GM18870 (cell line): ENCODE data around the gene MAP4K5.

Source experiments
- ATAC-seq: cut with Tn5 transposase; IDR thresholded peaks from one replicate; pipeline ENCODE4 v1.9.1; 2021; ENCODE audit warnings: moderate library complexity; ENCODE audit not compliant: unreplicated experiment

The MAP4K5 gene

DNA sequence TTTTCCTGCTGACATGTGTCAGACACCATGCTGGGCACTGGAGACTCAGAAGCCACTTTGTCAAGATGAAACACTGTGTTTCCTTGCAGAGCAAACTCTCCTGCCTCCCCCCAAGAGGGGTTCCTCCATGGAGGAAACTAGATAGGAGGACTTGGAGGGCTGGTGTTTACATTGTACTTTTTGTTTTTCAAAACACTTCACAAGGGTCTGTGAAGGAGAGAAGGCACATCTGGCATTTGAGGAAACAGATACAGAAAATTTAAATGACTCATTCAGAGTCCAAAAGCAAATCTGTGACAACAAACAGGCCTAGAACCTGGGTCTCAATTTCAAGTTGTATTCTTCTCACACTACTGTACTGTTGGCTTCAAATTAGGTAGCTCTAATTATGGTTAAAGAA lies 128.9 kb downstream of the MAP4K5 start:
- ATAC-seq, result no peak

DNA sequence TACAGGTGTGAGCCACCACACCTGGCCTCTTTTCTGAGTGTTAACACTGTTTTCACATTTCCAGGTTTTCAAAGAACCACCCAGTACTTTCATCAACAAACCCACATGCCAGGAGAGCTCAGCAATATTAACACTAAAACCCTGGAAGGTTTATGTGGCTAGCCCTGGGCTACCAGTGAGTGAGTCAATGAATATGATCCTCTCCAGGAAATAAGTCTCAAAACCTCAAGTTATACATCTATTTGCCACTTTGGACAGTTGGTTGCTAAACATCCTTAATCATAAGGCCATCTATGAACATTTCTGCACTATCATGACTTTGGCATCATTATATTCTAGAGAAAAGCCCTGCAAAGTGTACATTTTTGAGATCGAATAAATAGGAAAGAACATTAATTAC lies 129.4 kb downstream of the MAP4K5 start:
- no peak for ATAC-seq

DNA sequence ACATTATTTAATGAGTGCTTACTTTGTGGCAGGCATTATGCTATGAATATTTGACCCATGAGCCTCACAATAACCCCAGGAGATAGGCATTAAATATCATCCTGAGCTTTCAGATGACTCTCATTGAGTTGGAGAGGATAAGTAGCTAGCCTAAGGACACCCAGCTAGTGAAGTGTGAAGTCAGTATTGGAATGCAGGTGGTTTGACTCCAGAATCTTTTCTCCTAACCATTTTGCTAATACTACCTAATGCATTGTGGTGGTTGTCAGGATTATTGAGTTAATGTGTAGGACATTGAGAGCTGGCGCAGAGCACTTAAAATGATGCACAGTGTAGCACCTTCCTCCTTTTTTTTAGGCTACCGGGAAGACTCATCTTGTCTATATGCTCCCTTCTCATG lies 131.9 kb downstream of the MAP4K5 start:
- no peak for ATAC-seq

DNA sequence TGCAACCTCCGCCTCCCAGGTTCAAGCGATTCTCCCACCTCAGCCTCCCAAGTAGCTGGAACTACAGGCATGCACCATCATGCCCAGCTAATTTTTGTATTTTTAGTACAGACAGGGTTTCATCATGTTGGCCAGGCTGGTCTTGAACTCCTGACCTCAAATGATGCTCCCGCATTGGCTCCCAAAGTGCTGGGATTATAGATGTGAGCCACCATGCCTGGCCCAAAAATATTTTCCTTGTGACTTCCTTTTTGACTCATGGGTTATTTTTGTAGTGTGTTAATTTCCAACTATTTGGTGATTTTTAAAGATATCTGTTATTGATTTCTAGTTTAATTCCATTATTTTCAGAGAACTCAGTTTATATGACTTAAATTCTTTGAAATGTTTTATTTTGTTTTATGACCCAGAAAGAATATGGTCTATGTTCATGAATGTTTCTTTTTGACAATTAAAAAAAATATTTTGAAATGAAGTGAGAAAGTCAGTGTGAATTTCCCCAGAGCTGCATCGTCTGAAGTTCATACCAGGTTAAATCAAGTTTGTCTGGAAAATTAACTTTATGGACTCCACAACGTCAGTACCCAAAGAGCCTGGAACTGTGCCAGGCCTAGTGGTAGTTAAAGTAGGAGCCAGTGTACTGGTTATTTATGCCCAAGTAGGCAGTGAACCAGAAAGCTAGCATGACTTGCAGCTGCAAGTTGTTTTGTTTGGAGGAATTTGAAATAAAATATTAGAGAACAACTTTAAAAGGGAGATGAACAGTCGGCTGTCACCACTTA lies 132.9 kb downstream of the MAP4K5 start:
- ATAC-seq, result no peak

DNA sequence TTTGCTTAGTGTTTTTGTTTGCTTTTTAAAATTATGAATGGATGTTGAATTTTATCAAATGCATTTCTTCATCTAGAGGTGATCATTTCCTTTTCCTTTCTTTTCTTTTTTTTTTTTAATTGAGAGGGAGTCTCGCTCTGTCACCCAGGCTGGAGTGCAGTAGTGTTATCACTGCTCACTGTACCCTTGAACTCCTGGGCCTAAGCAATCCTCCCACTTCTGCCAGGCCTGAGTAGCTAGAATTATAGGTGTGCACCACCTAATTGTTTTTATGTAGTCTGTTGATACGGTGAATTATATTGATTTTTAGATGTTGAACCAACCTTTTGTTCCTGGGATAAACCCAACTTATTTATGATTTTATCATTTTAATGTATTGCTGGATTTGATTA lies 134.2 kb downstream of the MAP4K5 start:
- no peak for ATAC-seq

DNA sequence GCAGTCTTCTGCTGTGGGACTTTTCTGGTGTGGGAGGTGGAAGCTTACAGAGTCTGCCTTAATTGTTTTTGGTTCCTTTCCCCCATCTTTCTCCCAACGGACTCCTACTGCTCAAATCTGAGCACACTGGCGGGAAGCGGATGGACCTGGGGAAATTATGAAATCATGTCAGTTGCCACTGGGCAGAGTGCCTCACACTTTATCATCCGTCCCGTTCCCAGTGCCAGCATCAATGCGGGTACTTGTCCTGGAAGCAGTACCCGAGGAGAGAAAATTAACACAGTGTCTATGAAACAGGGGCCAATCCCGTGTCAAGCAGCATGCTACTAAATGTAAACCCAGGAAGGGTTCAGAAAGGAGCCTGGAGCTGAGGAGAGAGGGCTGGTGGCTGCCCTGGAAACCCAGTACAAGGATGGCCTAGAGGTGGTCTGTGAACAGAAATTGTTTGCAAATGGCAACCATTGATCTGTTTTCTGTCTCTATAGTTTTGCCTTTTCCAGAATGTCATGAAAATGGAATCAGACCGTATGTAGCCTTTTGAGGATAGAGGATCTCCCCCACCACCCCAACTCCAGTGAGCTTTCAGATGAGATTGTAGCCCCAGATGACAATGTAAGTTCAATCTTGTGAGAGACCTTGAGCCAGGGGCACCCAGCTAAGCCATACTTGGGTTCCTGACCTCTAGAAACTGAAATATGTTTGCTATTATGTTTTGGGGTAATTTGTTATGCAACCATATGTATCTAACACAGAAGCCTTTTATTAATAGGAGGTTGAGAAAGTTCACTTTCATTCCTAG lies 134.8 kb downstream of the MAP4K5 start:
- ATAC-seq, result no peak

DNA sequence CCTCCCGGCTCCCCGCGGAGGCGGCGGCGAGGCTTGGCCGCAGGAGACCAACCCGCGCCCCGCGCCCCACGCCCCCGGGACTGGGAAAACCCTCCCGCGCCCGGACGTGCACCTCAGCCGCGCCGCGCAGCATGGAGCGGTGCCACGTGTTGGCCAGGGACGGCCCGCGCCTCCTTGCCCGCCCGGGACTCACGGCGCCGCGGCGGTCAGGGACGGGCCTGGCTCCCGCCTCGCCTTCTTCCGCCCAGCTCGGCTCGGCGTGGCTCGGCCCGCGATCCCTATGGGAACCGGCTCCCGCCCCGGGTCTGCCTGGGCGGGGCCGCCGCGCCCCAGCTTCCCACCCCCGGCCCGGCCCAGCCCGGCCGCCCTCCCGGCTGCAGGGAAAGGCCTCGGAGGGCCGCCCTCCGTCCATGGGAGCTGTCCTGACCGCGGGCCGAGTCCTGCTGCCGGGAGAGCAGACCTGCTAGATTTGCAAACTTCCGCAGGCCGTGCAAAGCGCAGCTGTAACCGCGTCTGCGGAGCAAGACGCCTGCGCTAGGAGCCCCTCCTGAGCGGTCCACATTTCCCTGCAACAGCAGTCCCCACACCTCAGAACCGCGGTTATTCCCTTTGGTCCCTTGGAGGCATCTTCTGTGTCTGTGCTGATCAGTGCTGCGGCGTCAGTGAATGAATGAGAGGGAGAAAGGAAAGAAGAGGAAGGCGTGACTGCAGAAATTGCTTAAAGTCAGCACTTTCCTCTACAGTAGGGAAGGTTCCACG lies 135.6 kb downstream of the MAP4K5 start, which contains the start of gene CDKL1:
Gene CDKL1, minus strand, starts transcription at position 251 of the 759 bp plus-strand sequence. CDS start 1,013 bp downstream, outside the sequence.
- ATAC-seq, result no peak

DNA sequence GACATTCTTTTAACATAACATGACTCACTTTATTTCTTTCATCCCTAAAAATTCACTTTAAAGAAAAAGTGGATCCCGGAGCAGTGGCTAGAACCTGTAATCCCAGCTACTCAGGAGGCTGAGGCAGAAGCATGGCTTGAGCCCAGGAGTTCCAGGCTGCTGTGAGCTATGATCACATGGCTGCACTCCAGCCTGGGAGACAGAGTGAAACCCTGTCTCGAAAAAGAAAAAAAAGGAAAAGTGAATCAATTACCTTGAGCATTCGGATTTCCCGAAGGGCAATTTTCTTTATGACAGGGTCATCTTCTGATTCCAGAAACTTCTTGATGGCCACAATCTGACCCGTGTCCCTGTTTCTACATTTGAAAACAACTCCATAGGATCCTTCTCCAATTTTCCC lies 136.9 kb downstream of the MAP4K5 start:
- no peak for ATAC-seq

DNA sequence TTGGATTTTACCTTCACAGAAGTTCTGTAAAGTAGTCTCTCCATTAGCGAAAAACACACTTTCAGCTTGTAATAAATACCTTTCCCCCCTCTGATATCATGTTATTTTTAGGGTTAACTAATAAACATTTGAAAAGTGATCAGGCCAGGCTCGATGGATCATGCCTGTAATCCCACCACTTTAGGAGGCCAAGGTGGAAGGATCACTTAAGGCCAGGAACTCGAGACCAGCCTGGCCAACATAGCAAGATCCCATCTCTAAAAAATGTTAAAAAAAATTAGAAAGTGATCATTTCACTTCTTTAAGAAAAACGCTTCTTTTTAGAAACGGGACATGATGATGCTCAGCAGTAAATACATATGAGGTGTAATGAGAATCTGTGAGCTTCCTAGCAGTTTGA lies 137.7 kb downstream of the MAP4K5 start:
- no peak for ATAC-seq

DNA sequence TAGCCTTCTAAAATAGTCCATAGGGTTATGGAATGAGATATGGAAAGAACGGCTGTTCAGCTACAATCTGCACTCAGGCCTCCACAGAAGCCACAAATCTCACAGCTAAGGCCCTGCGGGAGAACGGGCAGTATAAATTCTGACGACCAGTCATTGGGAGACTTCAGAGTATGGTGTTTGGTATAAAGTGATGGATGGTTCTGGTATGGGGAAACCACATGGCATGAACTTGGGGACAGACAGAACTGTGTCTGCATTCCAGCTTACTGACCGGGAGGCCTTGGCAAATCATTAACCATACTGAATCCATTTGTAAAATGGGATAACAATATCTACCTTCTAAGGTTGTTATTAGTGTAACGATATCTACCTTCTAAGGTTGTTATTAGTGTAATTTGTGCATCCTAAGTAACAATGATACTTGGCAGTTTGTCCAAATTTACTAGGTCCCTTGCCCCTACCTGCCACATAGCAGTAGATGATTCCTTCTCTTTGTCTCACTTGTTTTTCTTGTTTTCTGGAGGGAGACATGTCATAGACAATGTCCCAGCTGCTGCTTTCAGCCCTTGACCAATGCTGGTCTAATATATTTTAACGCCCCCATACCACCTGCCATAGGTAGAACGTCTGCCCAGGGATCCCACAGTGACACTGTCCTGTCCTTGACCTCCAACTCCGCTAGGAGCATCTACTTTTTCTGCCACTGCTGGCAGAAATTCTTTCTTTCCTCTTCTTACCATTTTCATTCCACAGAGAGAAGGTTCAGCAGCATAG lies 142.5 kb downstream of the MAP4K5 start:
- no peak for ATAC-seq

DNA sequence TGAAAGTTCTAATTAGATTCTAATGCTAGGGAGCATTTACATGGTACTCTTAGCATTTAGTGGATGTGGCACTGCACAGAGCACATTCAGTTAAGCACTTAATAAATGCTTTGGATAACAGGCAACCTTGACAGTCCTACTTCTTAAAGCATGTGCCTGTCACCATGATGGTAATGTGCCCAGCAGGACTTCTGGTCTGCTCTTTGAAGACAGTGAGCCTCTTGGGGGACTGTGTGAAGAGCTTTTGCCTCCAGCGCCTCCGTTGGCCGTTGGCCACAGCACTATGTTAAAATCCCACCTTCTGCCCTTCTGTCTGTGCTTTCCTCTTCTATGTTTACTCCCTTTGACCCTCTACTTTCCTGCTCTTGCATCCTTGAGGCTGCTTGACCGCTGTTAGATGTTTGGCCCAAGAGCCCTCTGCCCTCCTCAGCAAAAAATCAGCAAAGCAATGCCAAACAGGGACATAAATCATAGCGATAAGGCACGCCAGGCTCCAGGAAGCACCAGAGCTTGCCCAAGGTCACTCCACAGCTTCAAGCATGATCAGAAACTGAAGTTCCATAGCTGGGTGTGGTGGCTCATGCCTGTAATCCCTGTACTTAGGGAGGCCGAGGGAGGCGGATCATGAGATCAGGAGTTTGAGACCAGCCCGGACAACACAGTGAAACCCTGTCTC lies 144.0 kb downstream of the MAP4K5 start:
- no peak for ATAC-seq

DNA sequence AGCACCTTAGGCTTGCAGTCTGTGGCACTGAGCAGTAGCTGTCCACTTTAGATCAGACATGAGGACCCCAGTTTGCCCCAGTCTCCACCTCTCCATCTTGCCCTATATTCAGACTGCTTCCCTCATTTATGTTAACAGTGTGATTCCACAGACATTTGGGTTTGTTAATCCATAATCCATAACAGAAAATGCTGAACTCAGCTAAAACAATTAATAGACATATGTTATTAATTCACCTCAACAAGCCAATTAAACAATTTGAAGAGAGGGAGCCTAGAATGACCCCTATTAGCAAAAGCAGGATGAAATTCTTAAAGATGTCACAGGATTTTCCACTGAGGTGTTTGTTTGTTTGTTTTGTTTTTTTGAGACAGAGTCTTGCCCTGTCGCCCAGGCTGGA lies 144.8 kb downstream of the MAP4K5 start:
- no peak for ATAC-seq

DNA sequence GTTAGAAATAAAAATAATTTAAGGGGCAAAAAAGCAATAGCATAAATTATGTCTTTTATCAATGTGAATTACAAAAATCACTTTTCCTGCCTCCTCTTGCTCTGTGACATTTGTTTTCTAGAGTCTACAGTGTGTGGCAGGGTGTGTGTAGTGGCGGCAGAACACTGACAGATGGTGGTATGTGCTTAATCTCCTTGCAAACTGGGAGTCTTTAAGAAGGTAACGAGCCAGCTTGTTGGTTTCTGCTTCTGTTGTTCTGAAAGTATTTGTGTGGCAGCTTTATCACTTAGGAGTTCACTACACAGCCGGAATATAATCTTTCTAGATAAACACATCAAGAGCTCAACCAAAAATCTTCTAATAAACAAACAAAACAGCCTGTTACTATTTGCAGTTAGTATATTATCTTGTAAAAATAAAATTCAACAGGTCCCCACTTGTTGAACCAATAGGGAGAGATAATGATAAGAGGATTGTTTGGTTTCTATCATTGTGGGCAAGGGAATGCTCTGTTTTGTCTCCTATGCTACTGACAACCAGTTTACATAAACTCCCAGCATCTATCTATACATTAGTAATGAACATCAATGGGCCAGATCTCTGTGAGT lies 148.6 kb downstream of the MAP4K5 start:
- no peak for ATAC-seq

DNA sequence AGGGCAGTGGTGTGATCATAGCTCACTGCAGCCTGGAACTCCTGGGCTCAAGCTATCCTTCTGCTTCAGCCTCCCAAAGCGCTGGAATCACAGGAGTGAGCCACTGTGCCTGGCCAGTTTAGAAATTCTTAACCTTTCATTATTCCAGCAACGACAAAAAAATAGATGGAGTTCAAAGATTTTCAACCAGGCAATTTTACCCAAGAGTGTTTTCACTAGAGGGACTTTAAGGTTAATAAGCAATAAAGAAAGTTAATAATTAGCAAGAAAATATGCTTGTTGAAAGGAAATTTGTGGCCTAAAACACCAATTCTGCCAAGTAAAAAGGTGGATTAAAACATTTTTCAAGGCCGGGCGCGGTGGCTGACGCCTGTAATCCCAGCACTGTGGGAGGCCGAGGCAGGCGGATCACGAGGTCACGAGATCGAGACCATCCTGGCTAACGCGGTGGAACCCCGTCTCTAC lies 150.5 kb downstream of the MAP4K5 start:
- ATAC-seq, result no peak

DNA sequence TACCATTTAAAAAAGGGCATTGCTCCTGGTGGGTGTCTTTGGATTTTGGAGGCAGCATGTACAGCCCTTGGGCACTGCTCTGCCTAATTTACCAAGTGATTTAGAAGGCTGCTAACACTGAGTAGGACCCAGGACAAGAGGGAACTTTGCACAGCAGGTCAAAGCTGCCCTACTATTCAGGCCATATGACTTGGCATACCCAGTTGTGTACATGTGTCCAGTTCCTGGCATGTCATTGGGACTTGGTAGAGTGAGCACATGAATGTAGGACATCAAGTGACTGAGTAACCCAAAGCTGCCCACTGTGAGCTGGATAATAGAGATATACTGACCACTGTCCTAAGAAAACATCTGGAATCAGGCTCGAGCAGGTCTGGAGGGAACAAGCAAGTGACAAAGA lies 151.4 kb downstream of the MAP4K5 start:
- ATAC-seq, result no peak

DNA sequence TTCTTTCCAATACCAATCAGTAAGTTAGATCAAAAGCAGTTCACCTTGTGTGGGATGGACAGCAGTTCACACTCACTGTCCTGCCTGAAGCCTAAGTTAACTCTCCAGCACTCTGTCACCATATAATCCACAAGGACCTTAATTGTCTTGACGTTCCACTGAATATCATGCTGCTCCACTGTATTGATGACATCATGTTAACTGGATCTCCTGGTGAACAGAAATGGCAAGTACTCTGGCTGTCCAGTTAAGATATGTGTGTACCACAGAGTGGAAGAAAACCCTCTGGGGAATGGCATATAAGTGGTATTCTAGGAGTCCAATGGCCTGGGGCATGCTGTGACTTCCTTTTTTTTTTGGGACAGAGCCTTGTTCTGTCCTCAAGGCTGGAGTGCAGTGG lies 151.9 kb downstream of the MAP4K5 start:
- no peak for ATAC-seq

DNA sequence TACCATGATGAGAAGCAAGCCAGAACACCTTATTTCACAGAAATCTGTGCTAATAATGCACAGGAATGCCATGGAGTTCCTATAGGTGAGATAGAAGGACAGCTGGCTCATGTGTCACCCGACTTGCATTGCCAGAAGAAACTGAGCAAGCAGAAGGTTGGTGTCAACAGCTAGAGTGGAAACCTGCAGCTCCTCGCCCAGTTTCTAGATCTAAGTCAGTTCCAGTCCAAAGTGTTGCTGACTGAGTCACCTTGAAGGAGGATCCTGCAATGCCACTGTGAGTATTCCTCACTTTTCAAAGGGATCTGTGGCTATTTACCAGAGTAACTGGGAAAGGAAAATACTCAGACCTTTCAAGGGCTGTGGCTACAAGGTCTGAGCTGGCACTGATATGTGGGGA lies 152.8 kb downstream of the MAP4K5 start:
- ATAC-seq, result no peak

DNA sequence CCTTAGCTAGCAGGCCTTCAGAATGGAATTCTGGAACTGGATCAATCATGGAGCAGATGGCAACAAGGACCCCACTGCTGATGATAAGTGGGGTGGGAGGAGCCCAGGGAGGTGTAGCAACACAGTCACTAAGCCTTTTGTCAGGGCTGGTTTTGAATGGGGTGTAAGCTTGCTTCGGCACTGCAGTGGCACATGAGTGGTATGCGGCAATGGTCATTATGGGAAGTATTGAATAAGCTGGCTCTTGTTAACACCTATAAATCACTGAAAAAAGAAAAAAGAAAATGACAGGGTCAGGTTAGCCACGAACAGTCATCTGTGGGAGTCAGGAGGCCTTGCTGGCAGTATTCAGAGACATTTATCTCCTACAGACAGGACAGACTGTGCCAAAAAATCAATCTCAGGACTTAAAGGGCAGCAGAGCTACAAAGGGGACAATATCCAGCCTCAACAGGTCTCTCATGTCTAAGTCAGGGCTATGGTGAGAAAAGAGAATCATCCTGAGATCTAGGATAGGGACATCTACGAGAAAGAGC lies 154.8 kb downstream of the MAP4K5 start:
- no peak for ATAC-seq

DNA sequence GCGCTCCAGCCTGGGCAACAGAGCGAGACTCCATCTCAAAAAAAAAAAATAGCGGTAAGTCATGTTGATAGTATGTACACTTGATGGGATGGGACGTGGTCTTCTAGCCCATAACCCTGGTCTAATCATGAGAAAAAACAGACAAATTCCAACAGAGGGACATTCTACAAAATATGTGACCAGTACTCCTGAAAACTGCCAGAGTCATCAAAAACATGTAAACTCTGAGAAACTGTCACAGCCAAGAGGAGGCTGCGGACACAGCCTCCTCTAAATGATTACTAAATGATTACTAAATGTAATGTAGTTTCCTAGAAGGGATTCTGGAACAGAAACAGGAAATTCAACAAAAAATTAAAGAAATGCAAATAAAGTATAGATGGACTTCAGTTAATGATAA lies 156.6 kb downstream of the MAP4K5 start:
- no peak for ATAC-seq
